SU-DHL-6 (cell line): ENCODE measurements around the gene RBM20.

ENCODE experiments used
- EZH2phosphoT487 ChIP-seq: fragments of 200-600 bp; sonication (generic), shearing (Covaris generic); conservative IDR thresholded peaks from 2 replicates; pipeline ENCODE4 v1.6.1; 2018; ENCODE audit warnings: mild to moderate bottlenecking, antibody characterized with exemption, low read length, moderate library complexity, mixed read lengths
- TF ChIP-seq, protein P1 (sequence below): fragments of 200-600 bp; sonication (generic); IDR thresholded peaks from one replicate; pipeline ENCODE4 v1.5.1; 2017; ENCODE audit warnings: antibody characterized with exemption, mild to moderate bottlenecking, low read length, moderate library complexity; ENCODE audit not compliant: insufficient read depth, poor library complexity, severe bottlenecking

DNA sequence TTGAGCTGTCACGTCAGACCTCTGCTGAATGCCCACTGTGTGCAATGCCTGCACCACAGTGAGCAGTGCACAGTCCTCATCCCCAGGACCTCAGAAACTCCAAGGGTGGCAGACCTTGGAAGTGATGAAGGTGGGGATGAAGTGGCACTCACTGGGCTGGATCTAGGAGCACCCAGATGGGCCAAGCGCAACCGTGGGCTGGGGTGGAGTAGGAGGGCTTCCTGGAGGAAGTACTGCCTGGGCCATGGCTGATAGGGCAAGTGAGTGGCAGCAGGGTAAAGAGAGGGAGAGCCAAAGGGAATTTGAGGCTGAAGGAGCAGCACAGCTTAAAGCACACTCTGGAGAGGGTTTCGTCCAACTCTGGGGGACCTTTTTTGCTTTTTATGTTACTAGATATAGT, 52.3 kb downstream of the RBM20 start:
- TF ChIP-seq, protein P1, sequence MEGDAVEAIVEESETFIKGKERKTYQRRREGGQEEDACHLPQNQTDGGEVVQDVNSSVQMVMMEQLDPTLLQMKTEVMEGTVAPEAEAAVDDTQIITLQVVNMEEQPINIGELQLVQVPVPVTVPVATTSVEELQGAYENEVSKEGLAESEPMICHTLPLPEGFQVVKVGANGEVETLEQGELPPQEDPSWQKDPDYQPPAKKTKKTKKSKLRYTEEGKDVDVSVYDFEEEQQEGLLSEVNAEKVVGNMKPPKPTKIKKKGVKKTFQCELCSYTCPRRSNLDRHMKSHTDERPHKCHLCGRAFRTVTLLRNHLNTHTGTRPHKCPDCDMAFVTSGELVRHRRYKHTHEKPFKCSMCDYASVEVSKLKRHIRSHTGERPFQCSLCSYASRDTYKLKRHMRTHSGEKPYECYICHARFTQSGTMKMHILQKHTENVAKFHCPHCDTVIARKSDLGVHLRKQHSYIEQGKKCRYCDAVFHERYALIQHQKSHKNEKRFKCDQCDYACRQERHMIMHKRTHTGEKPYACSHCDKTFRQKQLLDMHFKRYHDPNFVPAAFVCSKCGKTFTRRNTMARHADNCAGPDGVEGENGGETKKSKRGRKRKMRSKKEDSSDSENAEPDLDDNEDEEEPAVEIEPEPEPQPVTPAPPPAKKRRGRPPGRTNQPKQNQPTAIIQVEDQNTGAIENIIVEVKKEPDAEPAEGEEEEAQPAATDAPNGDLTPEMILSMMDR: no peak
- TF ChIP-seq EZH2phosphoT487: no peak
